ENCODE results near the gene TIE1.

The TIE1 gene

GRCh38 chr1:43300378-43301094 lies at the start of gene TIE1:
TSS of gene TIE1 (plus strand) at chr1:43300982. CDS start at chr1:43301072, 90 bp downstream.
- no peak for TF ChIP-seq ZFX (IDR thresholded peaks at IDR 0.05)
- H3K27ac ChIP-seq = no peak within 1 kb of the TSS

DNA sequence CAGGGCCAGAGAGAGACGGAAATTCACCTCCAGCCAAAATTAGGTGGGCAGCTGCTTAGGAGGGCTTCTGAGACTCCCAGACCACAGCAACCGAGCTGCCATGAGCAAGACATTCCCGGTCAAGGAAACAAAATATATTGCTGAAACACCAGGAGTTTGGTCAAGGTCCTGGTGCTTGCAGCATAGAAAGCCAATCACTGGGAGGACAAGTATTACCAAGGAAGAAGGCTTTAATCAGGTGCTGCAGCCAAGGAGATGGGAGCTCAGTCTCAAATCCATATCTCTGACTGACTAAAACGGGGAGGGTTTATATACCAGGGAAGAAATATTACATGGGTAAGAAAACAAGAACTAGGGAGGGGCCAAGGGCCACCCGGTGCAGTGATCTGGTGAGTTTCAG lies 49.8 kb upstream of the TIE1 start:
- TF ChIP-seq ZFX (IDR thresholded peaks at IDR 0.05) (no peak), CTCF (conservative IDR thresholded peaks at IDR 0.05) (no peak)
- H3K27ac ChIP-seq = no peak overlapping the region

DNA sequence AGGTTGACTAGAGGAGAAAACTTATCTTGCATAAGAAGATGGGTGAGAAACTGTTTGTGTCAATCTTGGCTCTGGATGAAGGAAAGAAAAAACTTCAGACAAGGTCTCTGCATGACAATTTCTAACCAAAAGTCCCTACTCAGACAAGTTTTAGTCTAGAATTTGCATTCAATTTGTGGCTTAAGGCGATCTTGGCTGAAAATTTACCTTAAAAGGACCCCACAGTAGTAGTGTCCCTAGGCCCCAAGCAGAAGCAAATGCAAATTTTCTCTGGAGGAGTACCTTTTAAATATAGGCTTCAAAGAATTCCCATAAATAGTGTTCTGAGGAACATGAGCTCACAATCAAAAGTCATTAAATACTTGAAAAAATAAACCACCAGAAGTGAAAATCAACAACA lies 48.6 kb upstream of the TIE1 start:
- no peak overlapping the region for H3K27ac ChIP-seq
- no peak for TF ChIP-seq ZFX (IDR thresholded peaks at IDR 0.05)
- TF ChIP-seq CTCF (conservative IDR thresholded peaks at IDR 0.05) = no peak

- TF ChIP-seq CTCF (conservative IDR thresholded peaks at IDR 0.05) (no peak), ZFX (IDR thresholded peaks at IDR 0.05) (no peak)
- H3K27ac ChIP-seq = no peak overlapping the region
Measured at GRCh38 chr1:43253173-43253572, 47.6 kb upstream of the TIE1 start.

- TF ChIP-seq CTCF (conservative IDR thresholded peaks at IDR 0.05) = no peak
- no peak for TF ChIP-seq ZFX (IDR thresholded peaks at IDR 0.05)
Measured at GRCh38 chr1:43253876-43254275, 46.9 kb upstream of the TIE1 start.

DNA sequence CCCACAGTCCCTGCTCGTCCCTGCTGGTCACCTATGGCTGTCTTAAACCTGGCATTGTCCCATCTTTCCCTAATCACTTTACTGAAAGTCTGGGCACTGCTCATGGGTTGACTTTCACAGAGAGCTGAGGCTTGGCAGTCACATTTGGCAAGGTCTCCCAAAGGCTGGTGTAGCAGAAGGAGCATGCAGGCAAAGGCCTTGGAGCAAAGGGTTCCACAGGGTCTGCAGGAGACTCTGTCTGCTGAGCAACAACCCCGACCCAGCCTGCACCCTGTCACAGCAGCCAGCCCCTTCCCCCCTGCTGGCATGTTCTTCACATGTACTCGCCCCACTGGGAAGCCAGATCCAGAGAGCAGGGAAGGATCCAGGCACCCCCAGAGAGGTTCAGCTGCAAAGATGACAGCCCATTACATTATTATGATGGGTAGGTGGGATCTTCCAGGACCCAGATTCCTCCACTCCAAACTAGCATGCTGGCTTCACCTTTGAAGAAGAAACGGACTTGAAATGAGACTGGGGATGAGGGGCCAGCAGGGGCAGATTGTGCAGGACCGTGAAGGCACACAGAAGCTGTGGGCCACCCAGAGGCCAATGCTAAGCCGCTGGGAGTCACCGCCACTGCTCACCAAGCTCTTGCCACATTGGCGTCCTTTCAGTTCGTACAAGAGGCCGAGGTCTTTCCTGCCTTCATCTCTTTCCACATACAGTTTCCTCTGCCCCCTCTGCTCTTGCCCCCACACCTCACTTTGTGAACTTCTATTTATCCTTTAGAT lies 45.2 kb upstream of the TIE1 start:
- TF ChIP-seq ZFX (IDR thresholded peaks at IDR 0.05) (no peak), CTCF (conservative IDR thresholded peaks at IDR 0.05) (no peak)
- H3K27ac ChIP-seq = peak overlapping the region; percentile 77

More at GRCh38 chr1:43253876-43254275, 46.9 kb upstream of the TIE1 start:
- no peak overlapping the region for H3K27ac ChIP-seq

DNA sequence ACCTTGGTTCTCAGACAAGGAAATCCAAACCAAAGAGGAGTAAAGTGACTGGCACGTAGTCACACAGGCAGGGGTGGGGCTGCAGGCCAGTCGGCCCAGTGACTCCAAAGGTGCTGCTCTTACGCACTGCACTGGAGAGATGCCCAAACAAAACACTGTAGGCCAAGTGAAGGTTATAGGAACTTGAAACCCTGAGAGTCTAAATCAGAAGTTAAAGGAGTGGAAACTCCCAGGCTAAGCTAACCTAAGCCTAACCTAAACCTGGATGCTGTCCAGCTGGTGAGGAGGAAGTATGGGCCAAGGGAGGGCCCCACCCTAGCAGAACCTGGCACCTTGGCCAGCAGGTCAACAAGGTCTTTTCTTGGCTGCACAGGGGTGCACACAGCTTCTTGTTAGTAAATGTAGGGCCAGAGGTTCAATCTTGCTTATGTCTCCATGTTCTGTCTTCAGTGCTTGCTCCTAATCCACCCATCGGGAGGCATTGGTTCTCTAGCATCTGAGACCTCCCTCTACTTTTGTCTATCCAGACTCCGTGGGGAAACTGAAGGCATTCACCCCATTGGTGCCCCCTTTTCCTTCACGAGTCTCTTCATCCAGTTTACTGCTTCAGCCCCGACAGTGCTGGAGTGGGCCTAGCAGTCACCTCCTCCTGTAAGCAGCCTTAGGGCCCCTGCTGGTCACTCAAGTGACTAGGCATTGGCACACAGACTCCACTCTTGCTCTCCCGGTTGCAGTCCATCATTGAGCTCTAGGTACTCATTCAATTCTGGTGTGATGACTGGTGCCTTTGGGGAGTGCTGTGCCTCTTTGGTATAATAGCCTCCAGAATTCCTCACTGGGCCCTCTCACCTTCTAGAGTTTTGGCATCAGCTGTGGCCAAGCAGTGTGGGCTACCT lies 43.9 kb upstream of the TIE1 start:
- TF ChIP-seq ZFX (IDR thresholded peaks at IDR 0.05) (no peak), CTCF (conservative IDR thresholded peaks at IDR 0.05) (no peak)

More for the DNA sequence above, 43.9 kb upstream of the TIE1 start:
- peak overlapping the region; percentile 77 for H3K27ac ChIP-seq

All from C4-2B (cell line).